A549 (cell line): ENCODE results near the gene SEC61B.

Experiments
- BCL3 ChIP-seq: fragments of >200 bp; sonication (Bioruptor Twin); formaldehyde crosslinking; IDR thresholded peaks from 3 replicates; pipeline ENCODE4 v1.6.1; 2016
- CTCF ChIP-seq: fragments of >200 bp; sonication (Bioruptor Twin); formaldehyde crosslinking; IDR thresholded peaks from 3 replicates; pipeline ENCODE4 v1.5.1; 2016
- JUNB ChIP-seq: fragments of >200 bp; sonication (Bioruptor Twin); formaldehyde crosslinking; IDR thresholded peaks from 2 replicates; pipeline ENCODE4 v1.6.1; 2016
- MYC ChIP-seq: IDR thresholded peaks from 2 replicates; pipeline ENCODE4 v1.6.1; 2012; ENCODE audit warnings: mild to moderate bottlenecking, inconsistent platforms, low read length, improper control_type of control experiment, borderline replicate concordance
- NFE2L2 ChIP-seq: fragments of 150-350 bp; conservative IDR thresholded peaks from 2 replicates; pipeline ENCODE4 v1.6.1; 2014; ENCODE audit warnings: low read length
- PBX3 ChIP-seq: IDR thresholded peaks from 2 replicates; pipeline ENCODE4 v1.6.1; 2012
- POLR2A ChIP-seq: IDR thresholded peaks from 2 replicates; pipeline ENCODE4 v1.6.1; 2012; ENCODE audit warnings: mild to moderate bottlenecking, low read length
- SREBF2 ChIP-seq: fragments of 450-650 bp; IDR thresholded peaks from 2 replicates; pipeline ENCODE4 v1.6.1; 2014; ENCODE audit warnings: mild to moderate bottlenecking, moderate library complexity
- ZSCAN20 ChIP-seq: fragments of 250-450 bp; sonication (Bioruptor Pico); IDR thresholded peaks from 2 replicates; pipeline ENCODE4 v1.8.0; 2022; ENCODE audit warnings: mild to moderate bottlenecking, moderate library complexity

- TF ChIP-seq BCL3 (no peak), CTCF (no peak), POLR2A (no peak), MYC (no peak), JUNB (no peak), ZSCAN20 (CRISPR knock-in tag) (no peak), SREBF2 (no peak), NFE2L2 (no peak), PBX3 (no peak)
Measured at GRCh38 chr9:99182356-99182755, 39.7 kb upstream of the SEC61B start.
